HEK293 (cell line): Measurements from ENCODE around the gene NAT10.

Experiments
- CTCF ChIA-PET: fragments of 350-600 bp; formaldehyde crosslinking; extraction: SDS; loops from one replicate; lab custom pipeline; 2021; ENCODE audit warnings: antibody characterized with exemption; lab: Yijun Ruan, JAX
- POLR2A ChIA-PET: fragments of 300-600 bp; formaldehyde crosslinking; extraction: SDS; loops from one replicate; lab custom pipeline; 2020; ENCODE audit warnings: antibody characterized with exemption, inconsistent platforms; lab: Yijun Ruan, JAX
- H3K27ac ChIP-seq: fragments of 200-500 bp; sonication (Bioruptor generic); 2 replicates; pipeline ENCODE4 v1.5.1; 2014; ENCODE audit warnings: low read depth, low read length, control low read depth, inconsistent platforms; ENCODE audit errors: extremely low read depth
- H3K36me3 ChIP-seq, 2 experiments: fragments of 200-500 bp in 1 of 2; sonication (Bioruptor generic) in 1 of 2; 1 replicate in 1 of 2; 2 replicates in 1 of 2; pipeline ENCODE4 v1.5.1; 2014 to 2017; ENCODE audit warnings: inconsistent platforms in 2 of 2, low read length in 2 of 2; ENCODE audit not compliant: control insufficient read depth in 2 of 2, insufficient read depth in 1 of 2
- H3K4me1 ChIP-seq: fragments of 200-500 bp; sonication (Bioruptor generic); 2 replicates; pipeline ENCODE4 v1.5.1; 2014; ENCODE audit warnings: mild to moderate bottlenecking, low read length, inconsistent platforms; ENCODE audit not compliant: control insufficient read depth, insufficient read depth
- H3K4me3 ChIP-seq: 2 replicates; pipeline ENCODE4 v1.5.1; 2011; ENCODE audit warnings: low read depth, mild to moderate bottlenecking, control low read depth, low read length, moderate library complexity
- H3K9me3 ChIP-seq: fragments of 200-500 bp; sonication (Bioruptor generic); 2 replicates; pipeline ENCODE4 v1.5.1; 2014; ENCODE audit warnings: low read depth, low read length, inconsistent platforms; ENCODE audit not compliant: control insufficient read depth, insufficient read depth
- GLI2 ChIP-seq: fragments of 450-650 bp; formaldehyde crosslinking; IDR thresholded peaks from 2 replicates; pipeline ENCODE4; 2017; ENCODE audit warnings: missing biosample characterization, missing genetic modification characterization, low read depth, borderline replicate concordance
- HOXA7 ChIP-seq: sonication (generic); formaldehyde crosslinking; IDR thresholded peaks from 2 replicates; pipeline ENCODE4 v1.8.1; 2022; ENCODE audit warnings: missing genetic modification reagents, borderline replicate concordance
- KLF1 ChIP-seq: fragments of 450-650 bp; formaldehyde crosslinking; IDR thresholded peaks from 2 replicates; pipeline ENCODE4 v1.5.1; 2016; ENCODE audit warnings: missing biosample characterization, missing genetic modification characterization
- PRDM1 ChIP-seq: fragments of 450-650 bp; formaldehyde crosslinking; IDR thresholded peaks from 2 replicates; pipeline ENCODE4; 2016; ENCODE audit warnings: missing biosample characterization, missing genetic modification characterization
- SCRT2 ChIP-seq: fragments of 450-650 bp; formaldehyde crosslinking; IDR thresholded peaks from 2 replicates; pipeline ENCODE4 v1.5.1; 2016; ENCODE audit warnings: missing biosample characterization, missing genetic modification characterization
- ZNF140 ChIP-seq: fragments of 450-650 bp; formaldehyde crosslinking; IDR thresholded peaks from 2 replicates; pipeline ENCODE4 v1.5.1; 2016; ENCODE audit warnings: missing biosample characterization, missing genetic modification characterization
- ZNF324 ChIP-seq: fragments of 450-650 bp; formaldehyde crosslinking; IDR thresholded peaks from 2 replicates; pipeline ENCODE4 v1.5.1; 2016; ENCODE audit warnings: missing biosample characterization, missing genetic modification characterization
- ZNF654 ChIP-seq: fragments of 450-650 bp; formaldehyde crosslinking; IDR thresholded peaks from 2 replicates; pipeline ENCODE4 v1.5.1; 2016; ENCODE audit warnings: low read depth, missing biosample characterization, missing genetic modification characterization
- ZNF658 ChIP-seq: fragments of 450-650 bp; formaldehyde crosslinking; IDR thresholded peaks from 2 replicates; pipeline ENCODE4; 2016; ENCODE audit warnings: missing biosample characterization, missing genetic modification characterization
- ZNF664 ChIP-seq: fragments of 450-650 bp; formaldehyde crosslinking; IDR thresholded peaks from 2 replicates; pipeline ENCODE4 v1.5.1; 2016; ENCODE audit warnings: missing biosample characterization, missing genetic modification characterization
- ZNF701 ChIP-seq: fragments of 450-650 bp; formaldehyde crosslinking; IDR thresholded peaks from 2 replicates; pipeline ENCODE4 v1.5.1; 2016; ENCODE audit warnings: missing biosample characterization, missing genetic modification characterization
- ZNF791 ChIP-seq: fragments of 450-650 bp; formaldehyde crosslinking; IDR thresholded peaks from 2 replicates; pipeline ENCODE4 v1.5.1; 2016; ENCODE audit warnings: missing biosample characterization, missing genetic modification characterization
- ZNF830 ChIP-seq: fragments of 450-650 bp; IDR thresholded peaks from 2 replicates; pipeline ENCODE4 v1.5.0; 2018; ENCODE audit warnings: missing biosample characterization, missing genetic modification characterization, low read depth, mild to moderate bottlenecking, moderate library complexity
- ZXDB ChIP-seq: fragments of 450-650 bp; formaldehyde crosslinking; IDR thresholded peaks from 2 replicates; pipeline ENCODE4 v1.5.1; 2016; ENCODE audit warnings: missing biosample characterization, missing genetic modification characterization
- TF ChIP-seq, protein P1 (sequence below): fragments of 450-650 bp; formaldehyde crosslinking; IDR thresholded peaks from 2 replicates; pipeline ENCODE4 v1.5.1; 2016; ENCODE audit warnings: missing biosample characterization, missing genetic modification characterization
- TF ChIP-seq, protein P2 (sequence below): fragments of 450-650 bp; formaldehyde crosslinking; IDR thresholded peaks from 2 replicates; pipeline ENCODE4 v1.5.1; 2016; ENCODE audit warnings: missing biosample characterization, missing genetic modification characterization
- TF ChIP-seq, protein P3 (sequence below): fragments of 450-650 bp; formaldehyde crosslinking; IDR thresholded peaks from 2 replicates; pipeline ENCODE4 v1.5.1; 2016; ENCODE audit warnings: missing biosample characterization, missing genetic modification characterization
- TF ChIP-seq, protein P4 (sequence below): fragments of 450-650 bp; formaldehyde crosslinking; IDR thresholded peaks from 2 replicates; pipeline ENCODE4 v1.5.0; 2017; ENCODE audit warnings: missing biosample characterization, missing genetic modification characterization, borderline replicate concordance
- TF ChIP-seq, protein P5 (sequence below): fragments of 450-650 bp; formaldehyde crosslinking; IDR thresholded peaks from 2 replicates; pipeline ENCODE4 v1.5.1; 2016; ENCODE audit warnings: missing biosample characterization, missing genetic modification characterization

The NAT10 gene

GRCh38 chr11:34165121-34165520 lies 59.7 kb downstream of the NAT10 start (continued):
- TF ChIP-seq KLF1 (tag by site-specific recombination) (no peak), ZXDB (no peak), ZNF830 (tag by site-specific recombination) (no peak), SCRT2 (tag by site-specific recombination) (no peak)
- TF ChIP-seq, protein P1, sequence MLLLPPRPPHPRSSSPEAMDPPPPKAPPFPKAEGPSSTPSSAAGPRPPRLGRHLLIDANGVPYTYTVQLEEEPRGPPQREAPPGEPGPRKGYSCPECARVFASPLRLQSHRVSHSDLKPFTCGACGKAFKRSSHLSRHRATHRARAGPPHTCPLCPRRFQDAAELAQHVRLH (tag by site-specific recombination), result no peak

DNA sequence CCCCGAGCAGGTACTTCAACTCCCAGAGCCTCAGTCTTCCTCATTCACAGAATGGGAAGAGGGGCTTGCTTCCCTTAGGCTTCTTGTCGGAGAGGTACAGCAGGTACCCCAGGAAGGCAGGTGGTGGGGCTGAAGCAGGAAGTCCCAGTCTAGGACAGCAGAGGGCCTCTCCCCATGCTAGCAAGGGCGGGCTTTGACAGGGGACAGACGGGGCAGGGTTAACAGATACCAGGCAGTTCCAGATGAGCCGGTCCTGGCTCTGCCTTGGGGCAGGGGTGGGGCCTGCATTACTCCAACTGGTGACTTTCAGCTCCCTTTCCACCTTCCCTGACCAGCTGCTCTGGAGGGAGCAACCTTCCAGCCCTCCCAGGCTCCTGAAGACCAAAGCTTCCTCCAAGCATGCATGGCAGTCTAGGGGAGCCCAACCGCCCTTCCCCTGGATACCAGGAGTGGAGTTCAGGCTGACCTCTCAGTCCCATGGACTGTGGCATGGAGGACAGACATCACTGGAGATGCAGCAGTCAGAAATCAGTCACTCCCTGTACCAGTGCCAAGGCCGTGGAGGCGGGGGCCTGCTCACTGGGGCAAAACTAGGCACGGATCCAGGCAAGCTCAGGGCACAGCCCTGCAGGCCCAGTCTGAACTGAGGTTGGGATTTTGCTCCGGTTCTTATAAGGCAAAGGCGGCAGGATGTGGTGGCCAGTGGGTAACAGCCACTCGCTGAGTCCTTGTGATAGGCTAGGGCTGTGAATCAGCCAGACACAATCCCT lies 60.5 kb downstream of the NAT10 start:
- Histone ChIP-seq H3K9me3 (no peaks in the 10 kb centered on the region), H3K27ac (no peak overlapping the region), H3K36me3 (peaks cover 0 to 51% of the 10 kb centered on the region in 2 experiments; a peak in 1 of 3 replicates), H3K4me3 (no peak overlapping the region), H3K4me1 (no peaks in the 10 kb centered on the region)
- POLR2A ChIA-PET, result no interaction called here
- TF ChIP-seq, protein P2, sequence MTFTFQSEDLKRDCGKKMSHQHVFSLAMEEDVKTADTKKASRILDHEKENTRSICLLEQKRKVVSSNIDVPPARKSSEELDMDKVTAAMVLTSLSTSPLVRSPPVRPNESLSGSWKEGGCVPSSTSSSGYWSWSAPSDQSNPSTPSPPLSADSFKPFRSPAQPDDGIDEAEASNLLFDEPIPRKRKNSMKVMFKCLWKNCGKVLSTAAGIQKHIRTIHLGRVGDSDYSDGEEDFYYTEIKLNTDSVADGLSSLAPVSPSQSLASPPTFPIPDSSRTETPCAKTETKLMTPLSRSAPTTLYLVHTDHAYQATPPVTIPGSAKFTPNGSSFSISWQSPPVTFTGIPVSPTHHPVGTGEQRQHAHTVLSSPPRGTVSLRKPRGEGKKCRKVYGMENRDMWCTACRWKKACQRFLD (tag by site-specific recombination), result no peak
- no peak for TF ChIP-seq ZNF664
- TF ChIP-seq, protein P3, sequence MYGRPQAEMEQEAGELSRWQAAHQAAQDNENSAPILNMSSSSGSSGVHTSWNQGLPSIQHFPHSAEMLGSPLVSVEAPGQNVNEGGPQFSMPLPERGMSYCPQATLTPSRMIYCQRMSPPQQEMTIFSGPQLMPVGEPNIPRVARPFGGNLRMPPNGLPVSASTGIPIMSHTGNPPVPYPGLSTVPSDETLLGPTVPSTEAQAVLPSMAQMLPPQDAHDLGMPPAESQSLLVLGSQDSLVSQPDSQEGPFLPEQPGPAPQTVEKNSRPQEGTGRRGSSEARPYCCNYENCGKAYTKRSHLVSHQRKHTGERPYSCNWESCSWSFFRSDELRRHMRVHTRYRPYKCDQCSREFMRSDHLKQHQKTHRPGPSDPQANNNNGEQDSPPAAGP (tag by site-specific recombination), result no peak
- TF ChIP-seq ZNF324 (tag by site-specific recombination), result no peak
- TF ChIP-seq HOXA7 (CRISPR knock-in tag), result no peak
- no peak for TF ChIP-seq ZNF791
- no peak for TF ChIP-seq ZNF658 (tag by site-specific recombination)
- no peak for TF ChIP-seq ZNF654
- TF ChIP-seq PRDM1 (tag by site-specific recombination), result no peak
- TF ChIP-seq ZNF701 (tag by site-specific recombination), result no peak
- TF ChIP-seq, protein P4, sequence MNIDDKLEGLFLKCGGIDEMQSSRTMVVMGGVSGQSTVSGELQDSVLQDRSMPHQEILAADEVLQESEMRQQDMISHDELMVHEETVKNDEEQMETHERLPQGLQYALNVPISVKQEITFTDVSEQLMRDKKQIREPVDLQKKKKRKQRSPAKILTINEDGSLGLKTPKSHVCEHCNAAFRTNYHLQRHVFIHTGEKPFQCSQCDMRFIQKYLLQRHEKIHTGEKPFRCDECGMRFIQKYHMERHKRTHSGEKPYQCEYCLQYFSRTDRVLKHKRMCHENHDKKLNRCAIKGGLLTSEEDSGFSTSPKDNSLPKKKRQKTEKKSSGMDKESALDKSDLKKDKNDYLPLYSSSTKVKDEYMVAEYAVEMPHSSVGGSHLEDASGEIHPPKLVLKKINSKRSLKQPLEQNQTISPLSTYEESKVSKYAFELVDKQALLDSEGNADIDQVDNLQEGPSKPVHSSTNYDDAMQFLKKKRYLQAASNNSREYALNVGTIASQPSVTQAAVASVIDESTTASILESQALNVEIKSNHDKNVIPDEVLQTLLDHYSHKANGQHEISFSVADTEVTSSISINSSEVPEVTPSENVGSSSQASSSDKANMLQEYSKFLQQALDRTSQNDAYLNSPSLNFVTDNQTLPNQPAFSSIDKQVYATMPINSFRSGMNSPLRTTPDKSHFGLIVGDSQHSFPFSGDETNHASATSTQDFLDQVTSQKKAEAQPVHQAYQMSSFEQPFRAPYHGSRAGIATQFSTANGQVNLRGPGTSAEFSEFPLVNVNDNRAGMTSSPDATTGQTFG (tag by site-specific recombination), result no peak
- TF ChIP-seq ZNF140, result no peak
- TF ChIP-seq, protein P5, sequence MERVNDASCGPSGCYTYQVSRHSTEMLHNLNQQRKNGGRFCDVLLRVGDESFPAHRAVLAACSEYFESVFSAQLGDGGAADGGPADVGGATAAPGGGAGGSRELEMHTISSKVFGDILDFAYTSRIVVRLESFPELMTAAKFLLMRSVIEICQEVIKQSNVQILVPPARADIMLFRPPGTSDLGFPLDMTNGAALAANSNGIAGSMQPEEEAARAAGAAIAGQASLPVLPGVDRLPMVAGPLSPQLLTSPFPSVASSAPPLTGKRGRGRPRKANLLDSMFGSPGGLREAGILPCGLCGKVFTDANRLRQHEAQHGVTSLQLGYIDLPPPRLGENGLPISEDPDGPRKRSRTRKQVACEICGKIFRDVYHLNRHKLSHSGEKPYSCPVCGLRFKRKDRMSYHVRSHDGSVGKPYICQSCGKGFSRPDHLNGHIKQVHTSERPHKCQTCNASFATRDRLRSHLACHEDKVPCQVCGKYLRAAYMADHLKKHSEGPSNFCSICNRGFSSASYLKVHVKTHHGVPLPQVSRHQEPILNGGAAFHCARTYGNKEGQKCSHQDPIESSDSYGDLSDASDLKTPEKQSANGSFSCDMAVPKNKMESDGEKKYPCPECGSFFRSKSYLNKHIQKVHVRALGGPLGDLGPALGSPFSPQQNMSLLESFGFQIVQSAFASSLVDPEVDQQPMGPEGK, result no peak
- TF ChIP-seq GLI2, result no peak
- CTCF ChIA-PET, result interaction anchor here (1.0 kb wide), 1 partner anchor 169 kb away, joined by 3 read pairs; no protein-coding TSS in a partner anchor
